Activated effector memory CD4-positive, alpha-beta T cell treated with anti-CD3 and anti-CD28 coated beads, Interleukin-2, amount 50 U/mL, for 16 hours (primary cell): ENCODE measurements around the gene ACE.
A peak's percentile ranks its signal among the peaks of the same experiment; 100 is the strongest.

Experiments used
- DNase-seq: peaks from one replicate; pipeline ENCODE4 v3.0.0-alpha.2; 2020

The ACE gene

GRCh38 chr17:63492940-63493339, 16.1 kb downstream of the ACE start:
- DNase-seq = no peak

GRCh38 chr17:63493411-63493810, 16.6 kb downstream of the ACE start:
- no peak for DNase-seq

- no peak for DNase-seq
Observed at GRCh38 chr17:63494300-63494928, 17.6 kb downstream of the ACE start.

GRCh38 chr17:63495491-63495890, 18.6 kb downstream of the ACE start:
- DNase-seq = no peak

- no peak for DNase-seq
Observed at GRCh38 chr17:63496177-63496576, 19.3 kb downstream of the ACE start.

GRCh38 chr17:63496663-63497400, 20.0 kb downstream of the ACE start:
- DNase-seq = no peak

GRCh38 chr17:63497708-63498483, 21.0 kb downstream of the ACE start:
- no peak for DNase-seq

- DNase-seq = no peak
Observed at GRCh38 chr17:63498626-63499195, 21.9 kb downstream of the ACE start.

- DNase-seq = no peak
Observed at GRCh38 chr17:63500543-63501390, 23.9 kb downstream of the ACE start.

GRCh38 chr17:63503341-63503705, 26.5 kb downstream of the ACE start:
- DNase-seq = no peak

GRCh38 chr17:63504261-63504660, 27.4 kb downstream of the ACE start:
- DNase-seq = no peak

GRCh38 chr17:63505341-63505740, 28.5 kb downstream of the ACE start:
- no peak for DNase-seq

- DNase-seq = no peak
Observed at GRCh38 chr17:63506627-63507026, 29.8 kb downstream of the ACE start.

- DNase-seq = no peak
Observed at GRCh38 chr17:63511331-63511730, 34.5 kb downstream of the ACE start.

GRCh38 chr17:63512388-63512787, 35.5 kb downstream of the ACE start:
- no peak for DNase-seq

- DNase-seq = no peak
Observed at GRCh38 chr17:63512896-63513644, 36.2 kb downstream of the ACE start.

- DNase-seq = no peak
Observed at GRCh38 chr17:63514477-63514876, 37.6 kb downstream of the ACE start.

GRCh38 chr17:63514974-63515373, 38.1 kb downstream of the ACE start:
- DNase-seq = no peak

- no peak for DNase-seq
Observed at GRCh38 chr17:63515426-63515825, 38.6 kb downstream of the ACE start.

GRCh38 chr17:63516910-63517824, 40.3 kb downstream of the ACE start:
- DNase-seq = peak; percentile 67
